Activated T-helper 2 cell treated with anti-CD3 and anti-CD28 coated beads, Interferon-gamma antibody, Interleukin-2, Interleukin-4, amounts not matched to agents 10 μg/mL and 5 μg/mL and 100 μg/mL, durations not matched to agents 14 hours and 24 hours and 36 hours (primary cell): ENCODE data around the gene CARD19. TPM values are rescaled to one million over a fixed set of nuclear protein-coding genes. Genes with fewer than 3 reads are reported as not detected.

Experiments used
- DNase-seq: peaks from one replicate; pipeline ENCODE4 v3.0.0; 2021; ENCODE audit warnings: low spot score
- H3K27ac Mint-ChIP-seq: one replicate; pipeline ENCODE4 v1.8.0; 2021; ENCODE audit warnings: mixed read lengths
- H3K27me3 Mint-ChIP-seq: one replicate; pipeline ENCODE4 v1.8.0; 2021; ENCODE audit warnings: low read depth, mixed read lengths
- H3K36me3 Mint-ChIP-seq: one replicate; pipeline ENCODE4 v1.8.0; 2021; ENCODE audit warnings: low read depth, mixed read lengths
- H3K4me1 Mint-ChIP-seq: one replicate; pipeline ENCODE4 v1.8.0; 2021; ENCODE audit warnings: low read depth, mixed read lengths
- H3K4me3 Mint-ChIP-seq: one replicate; pipeline ENCODE4 v1.8.0; 2021; ENCODE audit warnings: low read depth, mild to moderate bottlenecking, moderate library complexity, mixed read lengths
- H3K9me3 Mint-ChIP-seq: one replicate; pipeline ENCODE4 v1.8.0; 2021; ENCODE audit warnings: mixed read lengths
- intact Hi-C: fragments of 100-400 bp; cut with micrococcal nuclease; formaldehyde crosslinking; loops from one replicate; pipeline ENCODE4 v1.15.1; 2023
- total RNA-seq: library from RNA; stranded (reverse); gene quantifications from 2 replicates; pipeline ENCODE4 v1.2.3, GENCODE V29; 2022

CARD19 gene
- total RNA-seq, 1 donor from 2014 or later, result 52.6 TPM

DNA sequence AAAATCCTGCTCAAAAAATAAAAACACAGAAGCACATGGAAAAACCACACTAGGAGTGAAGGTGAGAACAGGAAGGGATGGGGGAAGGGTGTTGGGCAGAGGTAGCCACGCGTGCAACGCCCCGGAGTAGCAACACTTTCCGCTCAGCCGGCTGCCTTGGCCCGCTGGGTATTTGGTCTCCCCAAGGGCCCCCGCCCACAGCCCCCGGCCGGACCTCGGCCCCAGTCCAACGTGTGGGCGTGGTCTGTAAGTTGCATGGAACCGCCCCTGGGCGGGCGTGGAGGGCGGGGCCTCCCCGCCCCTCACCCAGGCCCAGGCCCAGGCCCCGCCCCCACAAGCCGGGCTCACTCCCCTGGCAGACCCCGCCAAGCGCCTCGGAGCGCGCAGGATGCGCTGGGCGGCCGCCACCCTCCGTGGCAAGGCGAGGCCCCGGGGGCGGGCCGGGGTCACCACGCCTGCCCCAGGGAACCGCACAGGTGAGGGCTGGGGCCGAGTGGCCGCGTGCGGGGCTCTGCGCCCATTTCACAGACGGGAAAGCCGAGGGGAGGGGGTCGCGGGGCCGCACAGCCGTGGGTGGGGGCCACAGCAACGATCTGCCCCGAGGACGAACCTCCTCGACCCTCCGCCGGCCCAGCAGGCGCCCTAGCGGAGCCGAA, 37.5 kb upstream of the CARD19 start, which contains the start of gene SUSD3:
SUSD3 (plus strand) TSS at position 347 of the 656 bp plus-strand sequence; CDS start at position 389, 42 bp downstream.
- intact Hi-C loops, result no loop called here
- no peaks in the 10 kb centered on the region for H3K9me3 Mint-ChIP-seq
- H3K4me1 Mint-ChIP-seq, result peaks cover 36% of the 10 kb centered on the region
- H3K4me3 Mint-ChIP-seq, result peak within 1 kb of the TSS; percentile 90
- no peaks in the 10 kb centered on the region for H3K27me3 Mint-ChIP-seq
- H3K36me3 Mint-ChIP-seq, result peaks cover 8% of the 10 kb centered on the region
- peak; percentile 64 for DNase-seq
- H3K27ac Mint-ChIP-seq, result peak within 1 kb of the TSS; percentile 96

- peaks cover 41% of the 10 kb centered on the region for H3K4me1 Mint-ChIP-seq
- DNase-seq, result no peak
- no peaks in the 10 kb centered on the region for H3K9me3 Mint-ChIP-seq
- peak overlapping the region; percentile 96 for H3K27ac Mint-ChIP-seq
- no peaks in the 10 kb centered on the region for H3K27me3 Mint-ChIP-seq
- H3K4me3 Mint-ChIP-seq, result peak overlapping the region; percentile 90
- intact Hi-C loops, result no loop called here
- H3K36me3 Mint-ChIP-seq, result peaks cover 9% of the 10 kb centered on the region
Measured at GRCh38 chr9:93059011-93059714, 36.9 kb upstream of the CARD19 start.

- H3K27ac Mint-ChIP-seq, result peak overlapping the region; percentile 96
- peak overlapping the region; percentile 90 for H3K4me3 Mint-ChIP-seq
- H3K36me3 Mint-ChIP-seq, result peaks cover 17% of the 10 kb centered on the region
- intact Hi-C loops, result loop anchor here (5.0 kb wide), 4 partner anchors 72 to 392 kb away; partner anchors contain the start of genes FAM120A, FAM120AOS and NINJ1
- H3K9me3 Mint-ChIP-seq, result no peaks in the 10 kb centered on the region
- DNase-seq, result no peak
- H3K27me3 Mint-ChIP-seq, result no peaks in the 10 kb centered on the region
- H3K4me1 Mint-ChIP-seq, result peaks cover 48% of the 10 kb centered on the region
Measured at GRCh38 chr9:93059715-93060578, 36.1 kb upstream of the CARD19 start.

DNA sequence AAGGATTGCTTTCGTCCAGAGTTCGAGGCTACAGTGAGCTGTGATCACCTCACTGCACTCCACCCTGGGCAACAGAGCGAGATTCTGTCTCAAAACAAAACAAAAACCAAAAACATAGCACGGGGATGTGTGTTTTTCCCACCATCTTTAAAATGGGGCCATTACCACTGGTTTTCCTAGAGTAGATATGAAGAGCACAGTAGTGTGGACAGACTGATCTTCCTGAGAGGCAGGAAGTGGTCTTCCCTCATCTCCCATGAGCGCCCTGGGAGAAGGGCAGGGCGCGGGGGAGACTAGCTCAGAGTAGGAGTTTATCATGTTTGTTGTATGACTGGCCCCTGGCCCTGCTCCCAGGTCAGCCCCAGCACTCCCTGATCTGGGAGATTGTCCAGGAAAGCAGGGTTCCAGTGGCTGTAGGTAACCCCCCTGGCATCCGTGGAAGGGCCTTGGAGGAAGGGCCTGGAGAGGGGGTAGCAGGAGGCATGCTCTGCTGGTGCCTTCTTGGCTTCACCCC, 35.2 kb upstream of the CARD19 start:
- H3K9me3 Mint-ChIP-seq, result no peaks in the 10 kb centered on the region
- H3K27me3 Mint-ChIP-seq, result no peaks in the 10 kb centered on the region
- DNase-seq, result no peak
- H3K4me3 Mint-ChIP-seq, result peak overlapping the region; percentile 90
- H3K27ac Mint-ChIP-seq, result peak overlapping the region; percentile 96
- intact Hi-C loops, result loop anchor here (5.0 kb wide), 4 partner anchors 71 to 391 kb away; partner anchors contain the start of genes FAM120A, FAM120AOS and NINJ1
- peaks cover 25% of the 10 kb centered on the region for H3K36me3 Mint-ChIP-seq
- peaks cover 53% of the 10 kb centered on the region for H3K4me1 Mint-ChIP-seq

DNA sequence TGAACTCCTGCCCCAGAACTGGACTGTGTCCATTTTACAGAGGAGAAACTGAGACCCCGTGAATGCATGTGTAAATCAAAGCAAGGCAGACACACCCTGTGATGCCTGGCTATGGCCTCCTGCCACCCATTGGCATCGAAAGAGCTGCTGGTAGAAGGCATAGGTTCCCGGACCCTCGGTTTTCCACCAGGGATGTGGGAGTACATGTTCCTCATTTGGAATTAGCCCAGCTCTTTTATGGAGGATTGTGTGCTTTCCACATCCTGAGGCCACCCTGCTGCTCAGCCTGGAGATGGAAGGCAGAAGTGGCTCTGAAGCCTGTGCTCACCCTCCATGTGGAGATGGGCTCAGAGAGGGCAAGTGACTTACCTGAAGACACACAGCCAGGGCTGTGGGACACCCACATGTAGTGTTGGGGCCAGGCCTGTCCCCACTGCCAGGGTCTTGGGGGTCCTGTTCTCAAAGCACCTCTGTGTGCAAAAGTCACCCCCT, 34.7 kb upstream of the CARD19 start:
- intact Hi-C loops, result loop anchor here (5.0 kb wide), 4 partner anchors 71 to 391 kb away; partner anchors contain the start of genes FAM120A, FAM120AOS and NINJ1
- H3K27me3 Mint-ChIP-seq, result no peaks in the 10 kb centered on the region
- H3K4me1 Mint-ChIP-seq, result peaks cover 55% of the 10 kb centered on the region
- peak overlapping the region; percentile 96 for H3K27ac Mint-ChIP-seq
- peaks cover 30% of the 10 kb centered on the region for H3K36me3 Mint-ChIP-seq
- DNase-seq, result no peak
- peak overlapping the region; percentile 90 for H3K4me3 Mint-ChIP-seq
- no peaks in the 10 kb centered on the region for H3K9me3 Mint-ChIP-seq

DNA sequence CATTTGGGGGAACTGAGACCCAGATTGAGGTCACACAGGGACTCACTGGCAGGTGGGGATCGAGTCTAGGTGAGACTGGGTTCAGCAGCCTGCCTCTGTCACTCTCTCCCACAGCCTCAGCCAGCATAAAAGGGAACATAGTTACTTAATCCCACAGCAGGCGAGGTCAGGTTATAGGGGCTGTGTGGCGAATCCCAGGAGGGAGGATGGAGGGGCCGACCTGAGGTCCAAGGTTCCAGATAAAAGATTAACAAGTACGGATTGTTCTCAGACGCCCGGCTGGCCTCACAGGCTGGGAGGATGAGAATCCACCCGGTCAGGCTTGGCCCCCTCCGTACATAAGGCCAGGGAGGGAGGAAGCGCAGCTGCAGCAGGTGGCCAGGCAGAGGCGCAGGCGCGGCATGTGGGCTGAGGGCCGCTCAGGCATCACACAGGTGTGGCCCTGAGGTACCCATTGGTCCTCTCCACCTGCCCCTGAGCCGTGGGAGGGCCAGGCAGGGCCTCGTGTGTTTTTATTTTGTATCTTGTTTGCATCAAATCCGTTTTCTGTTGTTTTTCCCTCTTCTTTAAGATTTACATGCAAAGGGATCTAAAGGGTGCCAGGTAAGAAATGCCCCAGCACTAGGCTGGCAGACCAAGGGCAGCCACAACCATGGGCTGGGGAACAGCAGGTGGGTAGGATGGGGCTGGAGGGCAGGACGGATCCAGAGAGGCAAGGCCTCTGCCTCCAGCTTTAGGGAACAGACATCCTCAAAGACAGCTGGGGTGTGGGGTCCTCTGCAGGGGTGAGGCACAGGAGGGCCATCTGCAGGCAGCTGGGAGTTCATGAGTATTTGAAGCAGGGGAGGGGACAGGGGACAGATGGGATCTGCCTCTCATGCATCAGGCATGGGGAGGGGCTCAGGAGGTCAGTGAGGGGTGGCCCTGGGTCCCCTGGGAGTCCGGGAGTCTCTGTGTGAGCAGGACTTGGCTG, 33.9 kb upstream of the CARD19 start:
- Mint-ChIP-seq H3K4me3 (peak overlapping the region; percentile 90), H3K36me3 (peaks cover 35% of the 10 kb centered on the region)
- DNase-seq, result no peak

GRCh38 chr9:93064392-93065134, 31.5 kb upstream of the CARD19 start:
- H3K36me3 Mint-ChIP-seq, result peaks cover 57% of the 10 kb centered on the region
- H3K27me3 Mint-ChIP-seq, result no peaks in the 10 kb centered on the region
- peak; percentile 90 for DNase-seq
- H3K27ac Mint-ChIP-seq, result peak overlapping the region; percentile 94
- intact Hi-C loops, result loop anchor here (1.0 to 5.0 kb wide), 7 partner anchors 27 to 388 kb away; partner anchors contain the start of genes CARD19, FAM120A, FAM120AOS and NINJ1
- H3K4me3 Mint-ChIP-seq, result peak overlapping the region; percentile 76
- H3K4me1 Mint-ChIP-seq, result peaks cover 64% of the 10 kb centered on the region
- no peaks in the 10 kb centered on the region for H3K9me3 Mint-ChIP-seq

More for the DNA sequence above, 33.9 kb upstream of the CARD19 start:
- Mint-ChIP-seq H3K9me3 (no peaks in the 10 kb centered on the region), H3K27ac (peak overlapping the region; percentile 96), H3K27me3 (no peaks in the 10 kb centered on the region), H3K4me1 (peaks cover 55% of the 10 kb centered on the region)
- intact Hi-C loops, result loop anchor here (5.0 kb wide), 4 partner anchors 70 to 390 kb away; partner anchors contain the start of genes FAM120A, FAM120AOS and NINJ1

DNA sequence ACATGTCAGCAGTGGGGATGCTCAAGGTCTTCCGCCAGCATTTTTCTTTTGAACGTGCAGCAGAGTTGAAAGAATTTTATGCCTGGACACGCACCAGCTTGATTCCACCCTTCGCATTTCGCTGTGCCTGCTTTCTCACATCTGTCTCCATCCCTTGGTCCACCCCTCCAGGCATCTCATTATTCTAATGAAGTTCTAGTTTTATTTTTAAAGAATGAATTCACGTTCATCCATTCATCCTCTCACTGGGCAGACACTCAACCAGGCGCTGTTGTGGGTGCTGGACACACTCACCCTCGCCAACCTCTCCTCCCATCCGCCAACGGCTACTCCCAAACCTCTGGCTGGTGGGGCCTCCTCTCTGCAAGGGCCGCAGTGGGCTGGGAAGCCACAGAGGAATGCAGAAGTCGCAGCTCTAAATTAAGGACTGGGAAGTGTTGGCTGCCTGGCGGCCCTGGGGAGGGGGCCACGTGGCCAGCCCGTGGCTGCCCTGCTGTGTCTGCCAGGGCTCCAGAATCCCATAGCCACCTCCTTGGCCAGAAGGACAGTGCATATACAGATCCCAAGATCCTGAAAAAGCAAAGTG, 30.8 kb upstream of the CARD19 start:
- Mint-ChIP-seq H3K27me3 (no peaks in the 10 kb centered on the region), H3K4me3 (peak overlapping the region; percentile 76)
- intact Hi-C loops, result no loop called here

GRCh38 chr9:93066978-93067603, 28.9 kb upstream of the CARD19 start:
- Mint-ChIP-seq H3K27me3 (no peaks in the 10 kb centered on the region), H3K27ac (no peak overlapping the region), H3K4me1 (peaks cover 47% of the 10 kb centered on the region), H3K4me3 (no peak overlapping the region), H3K9me3 (no peaks in the 10 kb centered on the region), H3K36me3 (peaks cover 60% of the 10 kb centered on the region)
- intact Hi-C loops, result no loop called here
- DNase-seq, result no peak

More for the DNA sequence above, 30.8 kb upstream of the CARD19 start:
- Mint-ChIP-seq H3K27ac (peak overlapping the region; percentile 94), H3K4me1 (peaks cover 61% of the 10 kb centered on the region), H3K36me3 (peaks cover 57% of the 10 kb centered on the region), H3K9me3 (no peaks in the 10 kb centered on the region)
- no peak for DNase-seq

DNA sequence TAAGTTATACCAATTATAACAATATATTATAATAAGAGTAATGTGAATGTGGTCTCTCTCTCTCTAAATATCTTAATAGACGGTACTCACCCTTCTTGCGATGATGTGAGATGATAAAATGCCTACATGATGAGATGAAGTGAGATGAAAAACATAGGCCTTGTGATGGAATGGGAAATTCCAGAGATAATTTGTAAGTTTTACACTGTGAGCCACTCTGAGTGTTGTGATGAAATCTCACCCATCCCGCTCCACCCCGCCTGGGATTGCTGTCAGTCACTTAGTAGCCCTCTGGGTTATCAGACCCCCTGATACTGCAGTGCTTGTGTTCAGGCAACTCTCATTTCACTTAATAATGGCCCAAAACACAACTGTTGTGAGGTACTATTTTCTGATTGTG, 27.1 kb upstream of the CARD19 start:
- DNase-seq, result no peak
- Mint-ChIP-seq H3K4me3 (no peak overlapping the region), H3K4me1 (peaks cover 38% of the 10 kb centered on the region), H3K36me3 (peaks cover 60% of the 10 kb centered on the region), H3K27ac (no peak overlapping the region), H3K9me3 (no peaks in the 10 kb centered on the region), H3K27me3 (no peaks in the 10 kb centered on the region)
- intact Hi-C loops, result no loop called here
